ENCODE measurements around the gene IER5. TPM values are rescaled to one million over a fixed set of nuclear protein-coding genes. Genes with fewer than 3 reads are reported as not detected.

The IER5 gene
- total RNA-seq, 1 experiment from 2014 or later: 30.5 TPM

DNA sequence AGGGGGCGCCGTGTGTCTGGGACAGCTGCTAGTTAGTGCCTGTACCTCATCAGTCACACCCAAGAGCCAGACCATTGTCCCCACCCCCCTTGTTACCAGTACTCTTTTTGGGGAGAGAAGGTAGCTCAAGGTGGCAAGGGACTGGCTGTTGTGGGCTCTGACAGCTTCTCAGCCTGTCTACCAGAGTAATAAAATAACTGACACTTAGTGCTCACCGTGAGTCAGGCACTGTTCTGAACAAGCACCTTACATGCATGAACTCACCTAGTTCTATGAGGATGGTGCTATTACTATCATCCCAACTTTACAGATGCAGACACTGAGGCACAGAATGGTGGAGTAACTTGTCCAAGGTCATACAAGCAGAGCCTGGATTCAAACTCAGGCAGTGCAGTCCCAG lies 34.7 kb downstream of the IER5 start:
- Histone ChIP-seq H3K9ac (ENCODE audit: low read length) (no peak overlapping the region), H3K27ac (ENCODE audit: low read depth, low read length) (no peak overlapping the region), H4K20me1 (ENCODE audit: insufficient read depth) (no peaks in the 10 kb centered on the region), H3K36me3 (ENCODE audit: control insufficient read depth in 1 of 2, insufficient read depth in 2 of 2, low read length in 2 of 2) (no peaks in the 10 kb centered on the region), H3K9me2 (ENCODE audit: insufficient read depth) (no peaks in the 10 kb centered on the region), H3K27me3 (ENCODE audit: insufficient read depth, low read length) (no peaks in the 10 kb centered on the region), H3K4me1 (ENCODE audit: control insufficient read depth in 1 of 2, insufficient read depth in 2 of 2, low read length in 2 of 2) (peaks cover 33 to 57% of the 10 kb centered on the region in 2 experiments), H3K4me3 (replicated peaks in 1 of 2; ENCODE audit: low read depth in 1 of 2, low read length in 2 of 2) (no peak overlapping the region), H3K79me2 (ENCODE audit: insufficient read depth, low read length) (no peaks in the 10 kb centered on the region), H3K4me2 (ENCODE audit: low read length) (no peak overlapping the region), H2AFZ (ENCODE audit: low read depth, low read length, poor library complexity, severe bottlenecking) (no peak overlapping the region), H3K9me3 (ENCODE audit: control insufficient read depth in 1 of 2, insufficient read depth in 1 of 2, low read depth in 1 of 2, low read length in 2 of 2) (no peaks in the 10 kb centered on the region)
- no peak for TF ChIP-seq EGR1 (IDR thresholded peaks at IDR 0.05; ENCODE audit: low read depth)
- no peak for TF ChIP-seq EZH2 (IDR thresholded peaks at IDR 0.05)
- TF ChIP-seq POLR2A (IDR thresholded peaks at IDR 0.05; ENCODE audit: borderline replicate concordance, extremely low read depth, insufficient read depth, insufficient read length): no peak
- no peak for TF ChIP-seq RAD21 (IDR thresholded peaks at IDR 0.05; ENCODE audit: low read depth)
- TF ChIP-seq SP1 (IDR thresholded peaks at IDR 0.05; ENCODE audit: low read depth): no peak
- TF ChIP-seq, protein P1, sequence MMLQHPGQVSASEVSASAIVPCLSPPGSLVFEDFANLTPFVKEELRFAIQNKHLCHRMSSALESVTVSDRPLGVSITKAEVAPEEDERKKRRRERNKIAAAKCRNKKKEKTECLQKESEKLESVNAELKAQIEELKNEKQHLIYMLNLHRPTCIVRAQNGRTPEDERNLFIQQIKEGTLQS (IDR thresholded peaks at IDR 0.05): no peak
- no peak for TF ChIP-seq EZH2phosphoT487 (IDR thresholded peaks at IDR 0.05; ENCODE audit: borderline replicate concordance)
- ATAC-seq (no peak), DNase-seq (ENCODE audit: low read depth, low spot score) (no peak)
- ChIA-PET RAD21 (ENCODE audit: low non-redundant PET in 1 of 2, low total read pairs in 2 of 2, uncharacterized antibody in 2 of 2, unreplicated experiment in 2 of 2) (interaction anchor here in 1 of 2 experiments (0.7 kb wide), 1 partner anchor 137 kb away, joined by 3 read pairs; no protein-coding TSS in a partner anchor), POLR2A (interaction anchor here (0.6 to 0.7 kb wide), 2 partner anchors 8 to 10 kb away, joined by 3 to 4 read pairs; no protein-coding TSS in a partner anchor), CTCF (no interaction called here)
- no TSS peak for BruUV-seq (replicated peaks)
- intact Hi-C loops (cut with micrococcal nuclease): no loop called here

DNA sequence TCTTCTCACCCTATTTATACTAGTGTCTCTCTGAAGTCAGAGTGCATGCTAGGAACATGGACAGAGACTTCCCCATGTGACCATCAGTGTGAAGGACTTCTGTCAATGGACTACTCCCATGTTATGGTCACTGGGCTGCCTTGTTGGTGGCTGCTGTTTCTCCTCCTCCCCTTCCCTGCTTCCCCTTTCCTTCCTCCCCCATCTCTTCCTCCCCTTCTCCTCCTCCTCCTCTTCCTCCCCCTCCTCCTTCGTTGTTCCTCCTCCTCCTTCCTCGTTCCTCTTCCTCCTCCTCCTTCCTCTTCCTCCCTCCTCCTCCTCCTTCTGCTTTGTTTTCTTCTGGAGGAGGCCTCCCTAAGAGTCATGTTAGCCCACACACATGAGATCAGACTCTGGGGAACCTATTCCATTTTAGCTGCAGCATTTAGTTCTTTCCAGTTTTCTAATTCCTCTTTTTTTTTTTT lies 35.8 kb downstream of the IER5 start:
- Histone ChIP-seq H3K27me3 (ENCODE audit: insufficient read depth, low read length) (no peaks in the 10 kb centered on the region), H3K4me1 (ENCODE audit: control insufficient read depth in 1 of 2, insufficient read depth in 2 of 2, low read length in 2 of 2) (peaks cover 21 to 52% of the 10 kb centered on the region in 2 experiments), H3K4me2 (ENCODE audit: low read length) (no peak overlapping the region), H3K36me3 (ENCODE audit: control insufficient read depth in 1 of 2, insufficient read depth in 2 of 2, low read length in 2 of 2) (no peaks in the 10 kb centered on the region), H3K9me2 (ENCODE audit: insufficient read depth) (no peaks in the 10 kb centered on the region), H3K79me2 (ENCODE audit: insufficient read depth, low read length) (no peaks in the 10 kb centered on the region), H3K9me3 (ENCODE audit: control insufficient read depth in 1 of 2, insufficient read depth in 1 of 2, low read depth in 1 of 2, low read length in 2 of 2) (no peaks in the 10 kb centered on the region), H3K9ac (ENCODE audit: low read length) (no peak overlapping the region), H4K20me1 (ENCODE audit: insufficient read depth) (no peaks in the 10 kb centered on the region), H3K4me3 (replicated peaks in 1 of 2; ENCODE audit: low read depth in 1 of 2, low read length in 2 of 2) (no peak overlapping the region), H3K27ac (ENCODE audit: low read depth, low read length) (no peak overlapping the region), H2AFZ (ENCODE audit: low read depth, low read length, poor library complexity, severe bottlenecking) (no peak overlapping the region)
- no peak for DNase-seq (ENCODE audit: low read depth, low spot score)
- ChIA-PET CTCF (no interaction called here), POLR2A (no interaction called here), RAD21 (ENCODE audit: low non-redundant PET in 1 of 2, low total read pairs in 2 of 2, uncharacterized antibody in 2 of 2, unreplicated experiment in 2 of 2) (no interaction called here)
- intact Hi-C loops (cut with micrococcal nuclease): no loop called here
- no TSS peak for BruUV-seq (replicated peaks)
- no peak for ATAC-seq
- no peak for TF ChIP-seq EGR1 (IDR thresholded peaks at IDR 0.05; ENCODE audit: low read depth)
